Peyer's patch (tissue), 4 donors: ENCODE data around the gene RPS15A. TPM values are rescaled to one million over a fixed set of nuclear protein-coding genes. Genes with fewer than 3 reads are reported as not detected.
A peak's percentile ranks its signal among the peaks of the same experiment; 100 is the strongest.

ENCODE experiments used
- DNase-seq, 3 donors: peaks; one replicate each; pipeline ENCODE4 v3.0.0-alpha.2; 2017 to 2019
- H3K27ac ChIP-seq, 4 donors: fragments of 200-600 bp; sonication (generic); one replicate each; pipeline ENCODE4 v1.5.1; 2016 to 2019
- H3K27me3 ChIP-seq, 2 donors: fragments of 200-600 bp; sonication (generic); one replicate each; pipeline ENCODE4 v1.5.1; 2019
- H3K36me3 ChIP-seq, 3 donors: fragments of 200-600 bp; sonication (generic); one replicate each; pipeline ENCODE4 v1.5.1; 2016 to 2019
- H3K4me1 ChIP-seq, 4 donors: fragments of 200-600 bp; sonication (generic); one replicate each; pipeline ENCODE4 v1.5.1; 2016 to 2019
- H3K4me3 ChIP-seq, 4 donors: fragments of 200-600 bp; sonication (generic); 1 replicate in 3 of 4; 2 replicates in 1 of 4; pipeline ENCODE4 v1.5.1; 2016 to 2019; ENCODE audit warnings: mild to moderate bottlenecking in 1 of 4
- H3K9me3 ChIP-seq, 4 donors: fragments of 200-600 bp; sonication (generic); one replicate each; pipeline ENCODE4 v1.5.1; 2016 to 2019; ENCODE audit warnings: mild to moderate bottlenecking in 1 of 4
- CTCF ChIP-seq, 6 experiments: fragments of 450-650 bp in 4 of 6; fragments of 200-600 bp in 2 of 6; sonication (generic) in 1 of 6; IDR thresholded peaks; one replicate each; pipeline ENCODE4 v1.5.1; 2017 to 2019; ENCODE audit warnings: antibody characterized with exemption in 6 of 6, mild to moderate bottlenecking in 3 of 6, moderate library complexity in 1 of 6
- POLR2A ChIP-seq, 2 donors: fragments of 450-650 bp; IDR thresholded peaks; one replicate each; pipeline ENCODE4 v1.5.1; 2017; ENCODE audit warnings: antibody characterized with exemption in 2 of 2, mild to moderate bottlenecking in 2 of 2, moderate library complexity in 2 of 2
- total RNA-seq, 4 donors: library from RNA; depleted of rRNA; stranded (reverse); fragments of >200 nt; gene quantifications; one replicate each; pipeline ENCODE4 v1.1.0, GENCODE V29; 2016

Gene RPS15A
- total RNA-seq, 4 donors from 2014 or later, result 361 to 943 (median 495) TPM

- Histone ChIP-seq H3K36me3 (peaks cover 0 to 50% (median 0%) of the 10 kb centered on the region in 3 donors), H3K4me3 (no peak overlapping the region), H3K4me1 (peaks cover 0 to 21% (median 5%) of the 10 kb centered on the region in 4 donors), H3K9me3 (no peaks in the 10 kb centered on the region), H3K27ac (no peak overlapping the region), H3K27me3 (no peaks in the 10 kb centered on the region)
- DNase-seq, result no peak
- no peak for TF ChIP-seq CTCF (IDR thresholded peaks at IDR 0.05)
- TF ChIP-seq POLR2A (IDR thresholded peaks at IDR 0.05), result no peak
Observed at GRCh38 chr16:18796377-18796776, 6.2 kb upstream of the RPS15A start.

GRCh38 chr16:18792836-18793433 is 2.8 kb upstream of the RPS15A start:
- peaks cover 0 to 13% (median 9%) of the 10 kb centered on the region in 4 donors for H3K4me1 ChIP-seq
- no peak overlapping the region for H3K4me3 ChIP-seq
- no peaks in the 10 kb centered on the region for H3K27me3 ChIP-seq
- peaks cover 0 to 59% (median 1%) of the 10 kb centered on the region in 3 donors for H3K36me3 ChIP-seq
- no peak for DNase-seq
- no peaks in the 10 kb centered on the region for H3K9me3 ChIP-seq
- no peak overlapping the region for H3K27ac ChIP-seq
- TF ChIP-seq CTCF (IDR thresholded peaks at IDR 0.05), result no peak
- TF ChIP-seq POLR2A (IDR thresholded peaks at IDR 0.05), result no peak

- Histone ChIP-seq H3K27ac (peak overlapping the region; percentile 75 to 89 (median 82)), H3K4me1 (peaks cover 0 to 39% (median 13%) of the 10 kb centered on the region in 4 donors), H3K27me3 (no peaks in the 10 kb centered on the region), H3K4me3 (peak overlapping the region; percentile 72 to 90 (median 83)), H3K36me3 (peaks cover 0 to 60% (median 4%) of the 10 kb centered on the region in 3 donors), H3K9me3 (no peaks in the 10 kb centered on the region)
- no peak for DNase-seq
- no peak for TF ChIP-seq POLR2A (IDR thresholded peaks at IDR 0.05)
- TF ChIP-seq CTCF (IDR thresholded peaks at IDR 0.05), result no peak
Observed at GRCh38 chr16:18789515-18789849, 652 bp downstream of the RPS15A start.

DNA sequence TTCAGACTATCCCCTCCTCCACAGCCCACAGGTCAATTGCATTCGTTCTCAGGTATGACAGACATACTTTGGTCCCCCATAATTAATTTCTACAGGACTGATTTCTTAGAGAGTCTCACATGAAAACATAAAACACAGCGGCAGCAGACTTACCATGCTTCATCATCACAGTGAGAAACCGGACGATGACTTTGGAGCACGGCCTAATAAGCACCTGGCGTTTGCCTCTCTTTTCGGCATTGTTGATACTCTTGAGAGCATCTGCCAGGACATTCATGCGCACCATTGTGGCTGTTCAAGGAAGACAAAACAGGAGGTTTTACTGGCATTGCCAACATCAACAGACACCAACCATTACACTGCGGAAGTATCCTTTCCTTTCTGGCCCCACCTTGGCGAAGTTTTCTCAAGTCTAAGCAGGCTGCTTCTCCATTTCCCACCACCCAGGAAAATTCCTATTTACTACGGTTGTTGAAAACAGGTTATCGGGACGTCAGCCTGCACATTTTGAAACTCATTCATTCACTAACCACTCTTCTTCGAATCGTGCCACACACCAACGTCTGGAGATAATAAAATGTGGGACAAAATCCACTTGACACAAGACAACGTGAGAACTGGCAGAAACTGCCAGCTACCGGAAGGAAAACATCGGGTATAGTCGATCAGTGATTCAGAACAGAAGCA is 1.2 kb downstream of the RPS15A start:
- Histone ChIP-seq H3K4me1 (peaks cover 0 to 39% (median 13%) of the 10 kb centered on the region in 4 donors), H3K27ac (peak overlapping the region; percentile 75 to 89 (median 82)), H3K36me3 (peaks cover 0 to 60% (median 4%) of the 10 kb centered on the region in 3 donors), H3K4me3 (peak overlapping the region; percentile 72 to 90 (median 83)), H3K27me3 (no peaks in the 10 kb centered on the region), H3K9me3 (no peaks in the 10 kb centered on the region)
- TF ChIP-seq POLR2A (IDR thresholded peaks at IDR 0.05) (no peak), CTCF (IDR thresholded peaks at IDR 0.05) (no peak)
- DNase-seq, result no peak

DNA sequence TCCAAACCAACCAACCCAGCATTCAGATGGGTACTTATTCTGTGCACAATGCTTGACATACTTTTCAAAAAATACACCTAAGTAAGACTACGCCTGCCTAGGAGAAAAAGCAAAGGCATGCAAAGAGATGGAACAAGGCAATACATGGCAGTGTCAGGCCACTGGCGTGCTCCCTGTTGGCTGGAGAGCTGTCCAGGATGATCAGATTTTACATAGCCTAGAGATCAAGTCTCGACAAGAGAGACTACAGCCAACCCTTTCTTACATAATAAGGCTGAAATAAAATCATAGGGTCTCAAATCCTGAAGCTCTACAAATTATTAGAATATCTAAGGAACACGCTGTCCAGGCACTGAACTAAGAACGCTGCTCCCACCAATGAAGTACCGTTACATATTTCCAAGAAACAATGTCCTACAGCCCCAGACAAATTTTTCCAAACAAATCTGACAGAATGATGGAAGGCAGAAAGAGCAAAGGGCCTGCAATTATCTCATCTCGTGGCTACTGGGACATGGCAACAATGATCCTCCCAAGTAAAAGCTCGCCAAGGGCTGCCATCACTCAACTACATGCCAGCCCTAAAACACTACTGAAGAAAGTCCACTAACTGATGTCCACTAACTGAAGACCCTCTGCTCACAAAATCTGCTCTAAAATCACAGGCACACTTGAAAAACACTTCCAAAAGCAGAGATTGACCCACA is 5.1 kb downstream of the RPS15A start:
- Histone ChIP-seq H3K4me3 (no peak overlapping the region), H3K27ac (no peak overlapping the region)
- TF ChIP-seq CTCF (IDR thresholded peaks at IDR 0.05) (no peak), POLR2A (IDR thresholded peaks at IDR 0.05) (no peak)

More for the DNA sequence above, 5.1 kb downstream of the RPS15A start:
- Histone ChIP-seq H3K27me3 (no peaks in the 10 kb centered on the region), H3K36me3 (peaks cover 0 to 65% (median 4%) of the 10 kb centered on the region in 3 donors), H3K4me1 (peaks cover 0 to 39% (median 13%) of the 10 kb centered on the region in 4 donors), H3K9me3 (no peaks in the 10 kb centered on the region)
- DNase-seq, result no peak
